Cerebellar cortex (tissue), 1 donor: ENCODE data around the gene KMT2E.
"Not testable (repeated sequence)": the region's sequence is repeated elsewhere in the genome, so short reads cannot be mapped to it uniquely, and the experiment has no call there.

Source experiments
- DNase-seq: peaks from one replicate; pipeline ENCODE4 v3.0.0-alpha.2; 2015; ENCODE audit warnings: low spot score

The KMT2E gene

GRCh38 chr7:104983578-104984539 is 30.1 kb upstream of the KMT2E start:
- DNase-seq = peak; percentile 86

GRCh38 chr7:104984585-104985258 is 29.3 kb upstream of the KMT2E start:
- DNase-seq = peak; percentile 35

GRCh38 chr7:104985259-104985617 is 28.8 kb upstream of the KMT2E start:
- no peak for DNase-seq

- no peak for DNase-seq
These were observed 27.3 kb upstream of the KMT2E start for GRCh38 chr7:104986628-104987259.

GRCh38 chr7:104987403-104987802 is 26.6 kb upstream of the KMT2E start:
- not testable (repeated sequence) for DNase-seq

GRCh38 chr7:104990983-104991382 is 23.0 kb upstream of the KMT2E start:
- no peak for DNase-seq

- no peak for DNase-seq
These were observed 21.7 kb upstream of the KMT2E start for GRCh38 chr7:104992306-104992705.

- no peak for DNase-seq
These were observed 20.7 kb upstream of the KMT2E start for GRCh38 chr7:104993217-104993862.

- DNase-seq = no peak
These were observed 15.8 kb upstream of the KMT2E start for GRCh38 chr7:104998040-104998752.

GRCh38 chr7:105000200-105000599 is 13.8 kb upstream of the KMT2E start:
- no peak for DNase-seq

GRCh38 chr7:105000927-105001336 is 13.1 kb upstream of the KMT2E start:
- no peak for DNase-seq

GRCh38 chr7:105001652-105002184 is 12.3 kb upstream of the KMT2E start:
- no peak for DNase-seq

GRCh38 chr7:105003275-105003674 is 10.7 kb upstream of the KMT2E start:
- DNase-seq = peak; percentile 41

- no peak for DNase-seq
These were observed 10.0 kb upstream of the KMT2E start for GRCh38 chr7:105003872-105004510.

GRCh38 chr7:105005006-105005405 is 9.0 kb upstream of the KMT2E start:
- not testable (repeated sequence) for DNase-seq

GRCh38 chr7:105005486-105005885 is 8.5 kb upstream of the KMT2E start:
- DNase-seq = not testable (repeated sequence)

GRCh38 chr7:105006367-105007136 is 7.5 kb upstream of the KMT2E start:
- no peak for DNase-seq

GRCh38 chr7:105007298-105007697 is 6.7 kb upstream of the KMT2E start:
- no peak for DNase-seq

GRCh38 chr7:105009667-105010503 is 4.1 kb upstream of the KMT2E start:
- DNase-seq = peak; percentile 47
